Peyer's patch (tissue), 4 donors: ENCODE results near the gene NYAP1.
"Not testable (repeated sequence)": the region's sequence is repeated elsewhere in the genome, so short reads cannot be mapped to it uniquely, and the experiment has no call there.

Source experiments
- POLR2A ChIP-seq, 2 donors: fragments of 450-650 bp; IDR thresholded peaks; one replicate each; pipeline ENCODE4 v1.5.1; 2017; ENCODE audit warnings: antibody characterized with exemption in 2 of 2, mild to moderate bottlenecking in 2 of 2, moderate library complexity in 2 of 2
- TF ChIP-seq, protein P1 (sequence below), 6 experiments: fragments of 450-650 bp in 4 of 6; fragments of 200-600 bp in 2 of 6; sonication (generic) in 1 of 6; IDR thresholded peaks; one replicate each; pipeline ENCODE4 v1.5.1; 2017 to 2019; ENCODE audit warnings: antibody characterized with exemption in 6 of 6, mild to moderate bottlenecking in 3 of 6, moderate library complexity in 1 of 6

DNA sequence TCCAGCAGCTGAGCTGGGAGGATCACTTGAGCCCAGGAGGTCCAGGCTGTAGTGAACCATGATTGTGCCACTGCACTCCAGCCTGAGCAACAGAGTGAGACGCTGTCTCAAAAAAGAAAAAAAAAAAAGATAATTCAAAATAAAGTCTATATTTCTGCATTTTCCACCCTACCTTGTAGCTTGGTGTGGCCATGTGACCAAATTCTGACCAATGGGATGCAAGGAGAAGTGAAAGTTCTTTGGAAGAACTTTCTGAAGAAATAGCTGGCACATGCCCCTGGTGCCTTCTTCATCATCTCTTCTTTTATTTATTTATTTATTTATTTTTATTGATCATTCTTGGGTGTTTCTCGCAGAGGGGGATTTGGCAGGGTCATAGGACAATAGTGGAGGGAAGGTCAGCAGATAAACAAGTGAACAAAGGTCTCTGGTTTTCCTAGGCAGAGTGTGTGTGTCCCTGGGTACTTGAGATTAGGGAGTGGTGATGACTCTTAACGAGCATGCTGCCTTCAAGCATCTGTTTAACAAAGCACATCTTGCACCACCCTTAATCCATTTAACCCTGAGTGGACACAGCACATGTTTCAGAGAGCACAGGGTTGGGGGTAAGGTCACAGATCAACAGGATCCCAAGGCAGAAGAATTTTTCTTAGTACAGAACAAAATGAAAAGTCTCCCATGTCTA is 38.3 kb downstream of the NYAP1 start:
- TF ChIP-seq, protein P1, sequence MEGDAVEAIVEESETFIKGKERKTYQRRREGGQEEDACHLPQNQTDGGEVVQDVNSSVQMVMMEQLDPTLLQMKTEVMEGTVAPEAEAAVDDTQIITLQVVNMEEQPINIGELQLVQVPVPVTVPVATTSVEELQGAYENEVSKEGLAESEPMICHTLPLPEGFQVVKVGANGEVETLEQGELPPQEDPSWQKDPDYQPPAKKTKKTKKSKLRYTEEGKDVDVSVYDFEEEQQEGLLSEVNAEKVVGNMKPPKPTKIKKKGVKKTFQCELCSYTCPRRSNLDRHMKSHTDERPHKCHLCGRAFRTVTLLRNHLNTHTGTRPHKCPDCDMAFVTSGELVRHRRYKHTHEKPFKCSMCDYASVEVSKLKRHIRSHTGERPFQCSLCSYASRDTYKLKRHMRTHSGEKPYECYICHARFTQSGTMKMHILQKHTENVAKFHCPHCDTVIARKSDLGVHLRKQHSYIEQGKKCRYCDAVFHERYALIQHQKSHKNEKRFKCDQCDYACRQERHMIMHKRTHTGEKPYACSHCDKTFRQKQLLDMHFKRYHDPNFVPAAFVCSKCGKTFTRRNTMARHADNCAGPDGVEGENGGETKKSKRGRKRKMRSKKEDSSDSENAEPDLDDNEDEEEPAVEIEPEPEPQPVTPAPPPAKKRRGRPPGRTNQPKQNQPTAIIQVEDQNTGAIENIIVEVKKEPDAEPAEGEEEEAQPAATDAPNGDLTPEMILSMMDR (IDR thresholded peaks at IDR 0.05), result not testable (repeated sequence)
- not testable (repeated sequence) for TF ChIP-seq POLR2A (IDR thresholded peaks at IDR 0.05)
